Left lung (tissue), 10 donors: ENCODE measurements around the gene CHD2. TPM values are rescaled to one million over a fixed set of nuclear protein-coding genes. Genes with fewer than 3 reads are reported as not detected.

Experiments used
- ATAC-seq: fragments of 200-7000 bp; cut with Tn5 transposase; one replicate; pipeline ENCODE4 v1.9.1; 2020; ENCODE audit warnings: moderate library complexity
- DNase-seq, 4 donors: peaks; one replicate each; pipeline ENCODE4 v3.0.0-alpha.2; 2013 to 2020
- H3K27ac ChIP-seq, 2 donors: fragments of 200-600 bp; sonication (generic) in 1 of 2; one replicate each; pipeline versions ENCODE4 v1.5.0 to v1.8.0; 2020 to 2021
- H3K27me3 ChIP-seq, 2 donors: fragments of 200-600 bp; sonication (generic) in 1 of 2; one replicate each; pipeline versions ENCODE4 v1.5.0 to v1.8.0; 2020 to 2021
- H3K36me3 ChIP-seq, 2 donors: fragments of 200-600 bp; sonication (generic) in 1 of 2; one replicate each; pipeline versions ENCODE4 v1.5.0 to v1.8.0; 2020 to 2021
- H3K4me1 ChIP-seq, 2 donors: fragments of 200-600 bp; one replicate each; pipeline ENCODE4 v1.8.0; 2021
- H3K4me3 ChIP-seq, 2 donors: fragments of 200-600 bp; sonication (generic) in 1 of 2; one replicate each; pipeline versions ENCODE4 v1.5.0 to v1.8.0; 2020 to 2021; ENCODE audit warnings: mild to moderate bottlenecking in 1 of 2
- H3K9me3 ChIP-seq, 2 donors: fragments of 200-600 bp; sonication (generic) in 1 of 2; one replicate each; pipeline versions ENCODE4 v1.5.0 to v1.8.0; 2020 to 2021
- intact Hi-C, 2 donors: fragments of 100-400 bp; cut with DNase I; formaldehyde crosslinking; loops; one replicate each; pipeline versions ENCODE4 v1.11.2 to v1.14.2; 2022
- polyA plus RNA-seq, 6 donors: library from polyadenylated mRNA; unstranded; fragments of 120-200 nt; gene quantifications; one replicate each; pipeline ENCODE4 v1.2.1, GENCODE V29; 2013; ENCODE audit not compliant: insufficient read length in 6 of 6
- total RNA-seq, 2 donors: library from RNA; stranded (reverse); fragmentation: NEBNext Ultra II Directional; extraction: Animal tissue kit (Norgen Biotek cat#: 25700); gene quantifications; one replicate each; pipeline ENCODE4 v1.2.1, GENCODE V29; 2021
- TF ChIP-seq, protein P1 (sequence below), 2 donors: fragments of 200-600 bp; sonication (generic) in 1 of 2; IDR thresholded peaks; one replicate each; pipeline versions ENCODE4 v1.5.0 to v1.8.0; 2021; ENCODE audit warnings: antibody characterized with exemption in 2 of 2
- donor health status: DM: no; HTN: yes; CAD: no.
- donor health status: DM: no; HTN: no; CAD: no.

CHD2 gene
- total and polyA plus RNA-seq, 8 donors, result 120 to 152 (median 130) TPM

DNA sequence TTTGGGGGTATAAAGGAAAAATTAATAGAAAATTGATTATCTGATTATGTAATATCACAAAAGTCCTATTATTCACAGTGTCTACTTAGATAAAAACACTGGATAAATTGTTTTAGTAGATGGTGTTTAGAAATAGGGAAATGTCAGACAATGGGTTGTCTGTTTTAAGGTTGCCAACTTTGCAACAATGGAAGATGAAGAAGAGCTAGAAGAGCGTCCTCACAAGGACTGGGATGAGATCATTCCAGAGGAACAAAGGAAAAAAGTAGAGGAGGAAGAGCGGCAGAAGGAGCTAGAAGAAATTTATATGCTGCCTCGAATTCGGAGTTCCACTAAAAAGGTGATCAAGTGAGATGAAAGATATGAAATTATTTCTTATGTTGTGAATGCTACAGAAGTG lies 84.0 kb downstream of the CHD2 start:
- no peaks in the 10 kb centered on the region for H3K9me3 ChIP-seq
- H3K4me3 ChIP-seq, result no peak overlapping the region
- intact Hi-C loops, result no loop called here
- DNase-seq (no peak), ATAC-seq (no peak)
- H3K4me1 ChIP-seq, result no peaks in the 10 kb centered on the region
- peaks cover 0 to 100% of the 10 kb centered on the region in 2 donors for H3K36me3 ChIP-seq
- TF ChIP-seq, protein P1, sequence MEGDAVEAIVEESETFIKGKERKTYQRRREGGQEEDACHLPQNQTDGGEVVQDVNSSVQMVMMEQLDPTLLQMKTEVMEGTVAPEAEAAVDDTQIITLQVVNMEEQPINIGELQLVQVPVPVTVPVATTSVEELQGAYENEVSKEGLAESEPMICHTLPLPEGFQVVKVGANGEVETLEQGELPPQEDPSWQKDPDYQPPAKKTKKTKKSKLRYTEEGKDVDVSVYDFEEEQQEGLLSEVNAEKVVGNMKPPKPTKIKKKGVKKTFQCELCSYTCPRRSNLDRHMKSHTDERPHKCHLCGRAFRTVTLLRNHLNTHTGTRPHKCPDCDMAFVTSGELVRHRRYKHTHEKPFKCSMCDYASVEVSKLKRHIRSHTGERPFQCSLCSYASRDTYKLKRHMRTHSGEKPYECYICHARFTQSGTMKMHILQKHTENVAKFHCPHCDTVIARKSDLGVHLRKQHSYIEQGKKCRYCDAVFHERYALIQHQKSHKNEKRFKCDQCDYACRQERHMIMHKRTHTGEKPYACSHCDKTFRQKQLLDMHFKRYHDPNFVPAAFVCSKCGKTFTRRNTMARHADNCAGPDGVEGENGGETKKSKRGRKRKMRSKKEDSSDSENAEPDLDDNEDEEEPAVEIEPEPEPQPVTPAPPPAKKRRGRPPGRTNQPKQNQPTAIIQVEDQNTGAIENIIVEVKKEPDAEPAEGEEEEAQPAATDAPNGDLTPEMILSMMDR (IDR thresholded peaks at IDR 0.05), result no peak
- H3K27ac ChIP-seq, result no peak overlapping the region
- no peaks in the 10 kb centered on the region for H3K27me3 ChIP-seq

DNA sequence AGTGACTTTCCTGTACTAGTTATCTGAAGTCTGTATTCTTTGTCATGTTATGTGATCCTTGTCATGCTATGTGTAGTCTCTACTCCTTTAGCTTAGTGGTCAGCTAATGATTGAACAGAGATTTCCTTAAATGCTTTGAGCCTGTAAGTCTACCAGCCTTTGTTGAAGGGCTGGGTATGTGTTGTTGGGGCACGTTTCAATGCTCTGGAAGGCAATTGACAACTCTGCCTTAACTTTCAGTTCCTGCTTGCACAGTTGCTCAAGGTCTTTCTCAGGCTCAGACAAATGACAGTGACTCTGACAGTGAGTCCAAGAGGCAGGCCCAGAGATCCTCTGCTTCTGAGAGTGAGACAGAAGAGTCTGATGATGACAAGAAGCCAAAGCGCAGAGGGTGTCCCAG lies 89.3 kb downstream of the CHD2 start:
- Histone ChIP-seq H3K27ac (no peak overlapping the region), H3K9me3 (no peaks in the 10 kb centered on the region), H3K27me3 (no peaks in the 10 kb centered on the region), H3K4me1 (no peaks in the 10 kb centered on the region), H3K36me3 (peaks cover 0 to 100% of the 10 kb centered on the region in 2 donors), H3K4me3 (no peak overlapping the region)
- TF ChIP-seq, protein P1 (IDR thresholded peaks at IDR 0.05), result no peak
- ATAC-seq (no peak), DNase-seq (no peak)
- intact Hi-C loops, result no loop called here

DNA sequence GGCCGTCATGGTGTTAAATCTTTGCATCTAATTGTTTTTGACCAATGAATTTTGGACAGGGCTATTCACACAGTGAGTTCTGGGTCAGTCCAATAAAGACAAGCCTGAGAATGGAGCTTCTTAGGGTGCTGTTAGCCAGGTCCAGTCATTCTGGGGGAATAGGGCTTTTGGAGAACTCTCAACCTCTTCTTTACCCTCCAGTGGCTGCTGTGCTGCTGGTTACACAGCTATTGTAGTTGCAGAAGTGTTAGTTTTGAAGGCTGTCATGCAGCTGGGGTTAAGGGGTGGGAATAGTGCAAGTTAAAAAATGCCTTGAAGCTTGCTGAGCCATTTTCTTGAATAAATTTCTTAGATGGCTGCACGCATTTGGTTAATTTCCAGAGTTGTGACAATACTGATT lies 89.9 kb downstream of the CHD2 start:
- Histone ChIP-seq H3K27me3 (no peaks in the 10 kb centered on the region), H3K36me3 (peaks cover 0 to 100% of the 10 kb centered on the region in 2 donors), H3K27ac (no peak overlapping the region), H3K4me3 (no peak overlapping the region), H3K4me1 (no peaks in the 10 kb centered on the region), H3K9me3 (no peaks in the 10 kb centered on the region)
- intact Hi-C loops, result no loop called here
- ATAC-seq (no peak), DNase-seq (no peak)
- TF ChIP-seq, protein P1 (IDR thresholded peaks at IDR 0.05), result no peak

DNA sequence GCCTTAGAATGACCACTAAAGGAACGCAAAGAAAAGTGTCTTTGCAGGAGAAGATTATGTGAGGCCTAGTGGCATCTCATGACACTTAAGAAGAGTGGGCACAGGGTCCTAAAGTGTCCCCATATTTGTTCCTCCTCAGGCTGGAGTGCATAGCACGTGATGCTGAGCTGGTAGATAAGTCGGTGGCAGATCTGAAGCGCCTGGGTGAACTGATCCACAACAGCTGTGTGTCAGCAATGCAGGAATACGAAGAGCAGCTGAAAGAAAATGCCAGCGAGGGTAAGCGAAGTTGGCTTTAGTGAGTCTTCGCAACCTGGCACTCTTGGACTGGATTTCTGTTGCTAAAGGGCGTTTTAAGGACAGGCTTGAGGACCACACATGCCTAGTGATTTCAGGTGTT lies 92.6 kb downstream of the CHD2 start:
- H3K9me3 ChIP-seq, result no peaks in the 10 kb centered on the region
- TF ChIP-seq, protein P1 (IDR thresholded peaks at IDR 0.05), result no peak

GRCh38 chr15:92997821-92998220 lies 97.7 kb downstream of the CHD2 start:
- intact Hi-C loops, result no loop called here
- H3K36me3 ChIP-seq, result peaks cover 0 to 100% of the 10 kb centered on the region in 2 donors

More for the DNA sequence above, 92.6 kb downstream of the CHD2 start:
- Histone ChIP-seq H3K27ac (peak overlapping the region in 1 of 2 donors; percentile 25), H3K4me1 (no peaks in the 10 kb centered on the region), H3K36me3 (peaks cover 0 to 100% of the 10 kb centered on the region in 2 donors), H3K4me3 (no peak overlapping the region), H3K27me3 (no peaks in the 10 kb centered on the region)
- ATAC-seq (no peak), DNase-seq (no peak)
- intact Hi-C loops, result no loop called here

More at GRCh38 chr15:92997821-92998220, 97.7 kb downstream of the CHD2 start:
- H3K4me1 ChIP-seq, result no peaks in the 10 kb centered on the region
- no peak overlapping the region for H3K4me3 ChIP-seq
- H3K27me3 ChIP-seq, result no peaks in the 10 kb centered on the region
- no peak overlapping the region for H3K27ac ChIP-seq
- no peak for DNase-seq
- TF ChIP-seq, protein P1 (IDR thresholded peaks at IDR 0.05), result no peak
- ATAC-seq, result no peak
- no peaks in the 10 kb centered on the region for H3K9me3 ChIP-seq
